Measurements from ENCODE around the gene RPS4Y2.

Gene RPS4Y2

DNA sequence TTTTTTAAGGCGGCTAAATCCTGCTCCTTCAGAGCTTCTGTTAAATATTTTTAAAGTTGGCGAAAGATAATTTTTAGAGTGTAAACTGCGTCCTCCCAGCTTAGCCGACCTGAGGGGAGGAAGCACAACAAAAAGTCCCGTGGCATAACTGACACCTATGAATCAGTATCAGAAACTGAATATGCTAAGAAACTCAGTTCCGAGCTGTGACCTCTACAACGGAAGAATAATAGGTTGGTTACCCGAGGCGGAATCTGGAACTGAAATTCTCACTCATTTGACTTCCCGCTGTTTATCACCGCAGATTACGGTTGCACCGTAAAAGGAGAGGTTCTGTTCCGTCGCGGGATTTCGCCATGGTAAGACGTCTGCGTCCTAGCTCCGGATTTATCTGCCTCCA, at the start of gene RPS4Y2:
Gene RPS4Y2, plus strand, starts transcription at position 301 of the 400 bp plus-strand sequence. Its CDS starts 56 bp downstream, at position 357.
- DNase-seq (ENCODE audit: low read depth in 2 of 2) = no peak

DNA sequence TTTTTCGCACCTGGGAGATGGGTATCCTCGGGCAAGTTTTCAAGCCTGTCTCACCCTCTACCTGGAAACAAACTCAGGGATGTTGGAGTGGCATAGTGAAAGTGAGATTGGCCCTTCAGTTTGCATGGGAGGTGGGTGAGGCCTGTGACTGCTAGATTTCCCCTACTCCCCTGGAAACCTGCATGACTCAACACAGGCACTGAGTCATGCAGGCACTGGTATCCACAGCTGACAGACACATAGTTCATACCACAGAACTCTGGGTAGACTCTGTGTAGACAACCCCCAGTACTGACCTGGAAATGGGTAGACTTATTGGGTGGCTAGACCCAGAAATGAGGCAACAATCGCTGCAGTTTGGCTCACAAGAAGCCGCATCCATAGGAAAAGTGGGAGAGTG, 41.5 kb upstream of the RPS4Y2 start:
- no peak for DNase-seq (ENCODE audit: low read depth in 2 of 2)

DNA sequence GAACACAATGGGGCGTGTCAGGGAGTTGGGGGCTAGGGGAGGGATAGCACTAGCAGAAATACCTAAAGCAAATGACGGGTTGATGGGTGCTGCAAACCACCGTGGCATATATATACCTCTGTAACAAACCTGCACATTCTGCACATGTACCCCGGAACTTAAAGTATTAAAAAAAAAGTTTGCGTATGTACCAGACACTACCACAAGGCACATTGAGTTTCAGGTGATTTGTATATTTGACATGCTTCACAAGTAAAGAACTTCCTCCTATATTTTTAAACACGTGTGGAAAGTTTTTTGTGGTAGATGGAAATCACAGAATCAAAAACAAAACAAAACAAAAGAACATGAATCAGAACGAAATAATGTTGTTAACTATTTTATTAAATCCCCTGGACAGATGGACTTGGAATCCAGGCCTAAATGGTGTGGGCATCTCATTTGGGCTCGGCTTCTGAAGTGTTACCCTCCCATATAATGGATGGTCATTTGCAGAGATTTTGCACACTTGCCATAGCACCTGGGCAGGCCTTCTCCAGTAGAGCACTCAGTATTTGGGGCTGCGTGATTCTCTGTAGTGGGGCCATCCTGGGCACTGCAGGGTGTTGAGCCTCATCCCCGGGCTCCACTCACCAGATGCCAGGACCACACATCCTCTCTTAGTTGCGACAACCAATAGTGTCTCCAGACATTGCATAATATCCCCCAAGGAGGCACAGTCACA, 29.6 kb upstream of the RPS4Y2 start:
- no peak for DNase-seq (ENCODE audit: low read depth in 2 of 2)

DNA sequence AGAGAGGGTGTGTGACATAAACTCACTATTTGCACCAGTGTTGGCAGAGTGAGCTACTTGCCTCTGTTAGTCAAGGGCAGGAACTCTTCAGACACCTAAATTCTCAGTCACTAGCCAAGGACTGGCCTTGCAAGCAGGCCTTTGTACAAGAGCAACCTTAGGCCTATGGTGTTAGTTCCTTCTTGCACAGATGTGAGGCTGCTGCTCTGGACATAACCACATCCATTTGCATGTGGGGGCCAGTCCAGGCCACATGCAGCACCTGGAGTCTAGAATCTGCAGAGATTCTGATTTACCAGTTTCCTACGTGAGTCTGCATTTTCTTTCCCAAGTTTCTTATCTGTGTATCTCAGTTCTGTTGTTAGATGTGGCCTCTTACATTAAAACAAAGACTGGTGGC, 20.7 kb upstream of the RPS4Y2 start:
- DNase-seq (ENCODE audit: low read depth in 2 of 2) = no peak

DNA sequence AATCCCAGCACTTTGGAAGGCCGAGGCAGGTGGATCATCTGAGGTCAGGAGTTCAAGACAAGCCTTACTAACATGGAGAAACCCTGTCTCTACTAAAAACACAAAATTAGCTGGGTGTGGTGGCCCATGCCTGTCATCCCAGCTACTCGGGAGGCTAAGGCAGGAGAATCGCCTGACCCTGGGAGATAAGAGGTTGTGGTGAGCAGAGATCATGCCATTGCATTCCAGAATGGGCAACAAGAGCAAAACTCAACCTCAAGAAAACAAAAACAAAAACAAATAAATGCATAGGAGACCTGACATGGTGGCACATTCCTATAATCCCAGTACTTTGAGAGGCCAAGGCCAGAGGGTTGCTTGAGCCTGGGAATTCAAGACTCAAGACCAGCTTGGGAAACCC, 16.1 kb upstream of the RPS4Y2 start:
- no peak for DNase-seq (ENCODE audit: low read depth in 2 of 2)

DNA sequence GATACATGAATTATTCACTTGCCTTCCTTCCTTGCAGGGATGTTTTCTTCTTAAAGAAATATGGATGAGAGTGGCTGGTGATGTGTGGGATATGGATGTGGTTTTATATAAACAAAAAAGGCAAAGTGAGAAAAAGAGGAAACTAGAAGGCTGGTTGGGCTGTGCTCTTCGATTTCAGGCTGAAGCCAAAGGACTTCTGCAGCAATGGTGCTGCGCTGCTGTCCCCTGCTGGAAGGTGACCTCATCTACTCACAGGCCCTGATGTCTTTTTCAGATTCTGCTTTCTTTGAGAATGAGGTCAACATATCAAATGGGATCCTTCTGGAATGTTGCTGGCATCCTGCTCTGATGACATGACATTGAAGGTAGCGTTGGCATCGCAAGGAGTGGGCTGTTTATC, 15.3 kb upstream of the RPS4Y2 start:
- DNase-seq (ENCODE audit: low read depth in 2 of 2) = no peak

DNA sequence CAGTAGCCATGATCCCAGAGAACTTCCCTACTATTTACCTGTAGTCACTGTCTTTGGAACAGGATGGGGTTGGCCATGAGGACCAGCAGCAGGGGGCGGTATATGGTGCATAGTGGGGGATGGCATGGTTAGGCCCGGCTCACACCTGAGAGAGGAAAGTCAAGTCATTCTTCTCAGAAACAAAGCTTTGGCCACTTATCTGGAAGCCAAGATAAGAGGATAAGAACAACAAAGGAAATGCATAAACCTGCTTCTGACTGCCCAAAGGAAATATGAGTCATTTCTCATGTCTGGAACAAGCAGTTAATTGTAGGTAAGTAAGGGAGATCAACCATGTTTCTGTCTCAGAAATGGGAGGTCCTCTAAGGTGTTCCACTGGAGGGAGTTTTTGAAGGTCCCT, 10.8 kb upstream of the RPS4Y2 start:
- DNase-seq (ENCODE audit: low read depth in 2 of 2) = no peak

DNA sequence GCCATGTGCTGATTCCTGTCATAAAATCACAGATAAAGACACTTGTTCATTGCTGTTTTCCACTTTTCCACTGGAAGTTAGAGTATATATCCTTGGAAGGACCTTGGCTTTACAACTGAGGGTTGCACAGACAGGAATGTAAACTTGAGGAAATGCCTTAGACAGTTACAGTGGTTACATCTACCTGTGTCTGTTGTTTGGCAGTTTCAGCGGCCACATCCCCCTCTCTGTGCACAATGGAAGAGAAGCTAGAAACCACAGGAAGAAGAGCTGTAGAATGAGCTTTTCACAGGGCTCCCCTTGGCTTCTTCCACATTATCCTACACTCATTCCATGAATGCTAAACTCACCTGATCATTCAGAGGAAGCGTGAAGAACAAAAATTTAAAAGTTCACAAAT, 9.0 kb upstream of the RPS4Y2 start:
- DNase-seq (ENCODE audit: low read depth in 2 of 2) = no peak

DNA sequence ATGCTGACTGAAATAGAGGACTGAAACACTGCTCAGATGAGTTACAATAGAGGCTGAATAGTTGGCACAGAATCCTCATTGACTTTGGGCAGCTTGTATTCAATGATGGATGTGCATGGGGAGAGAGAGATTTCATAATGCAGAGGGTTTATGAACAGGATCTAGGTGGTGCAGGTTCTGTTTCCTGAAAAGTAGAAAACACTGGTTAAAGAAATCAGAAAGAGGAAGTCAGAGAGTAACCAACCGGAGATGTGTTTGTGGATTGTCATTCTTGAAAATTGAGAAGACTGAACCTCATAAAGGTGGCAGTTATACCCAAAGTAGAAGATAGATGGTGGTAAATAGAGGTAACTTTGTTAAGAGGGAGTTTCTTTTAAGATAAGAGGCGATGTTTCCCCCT, 8.0 kb downstream of the RPS4Y2 start:
- DNase-seq (ENCODE audit: low read depth in 2 of 2) = no peak

DNA sequence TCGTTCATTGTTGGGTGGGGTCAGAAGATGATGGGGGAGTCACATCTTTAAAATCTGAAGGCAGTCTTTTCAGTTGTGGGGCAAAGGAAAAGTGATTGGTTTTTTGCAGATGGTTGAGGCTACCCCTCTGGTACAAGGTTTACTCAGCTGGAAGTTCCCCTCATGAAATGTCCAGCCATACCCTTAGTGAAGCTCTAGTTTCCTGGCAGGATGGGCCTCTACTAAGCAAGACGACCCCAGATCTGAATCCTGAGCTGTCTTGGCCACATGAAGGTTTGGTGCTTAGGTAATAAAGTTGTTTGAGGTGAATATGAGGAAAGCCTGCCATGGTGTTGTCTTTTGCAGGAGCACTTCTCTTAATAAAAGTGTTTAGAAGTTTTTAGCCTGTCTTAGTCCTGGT, 9.2 kb downstream of the RPS4Y2 start:
- no peak for DNase-seq (ENCODE audit: low read depth in 2 of 2)

DNA sequence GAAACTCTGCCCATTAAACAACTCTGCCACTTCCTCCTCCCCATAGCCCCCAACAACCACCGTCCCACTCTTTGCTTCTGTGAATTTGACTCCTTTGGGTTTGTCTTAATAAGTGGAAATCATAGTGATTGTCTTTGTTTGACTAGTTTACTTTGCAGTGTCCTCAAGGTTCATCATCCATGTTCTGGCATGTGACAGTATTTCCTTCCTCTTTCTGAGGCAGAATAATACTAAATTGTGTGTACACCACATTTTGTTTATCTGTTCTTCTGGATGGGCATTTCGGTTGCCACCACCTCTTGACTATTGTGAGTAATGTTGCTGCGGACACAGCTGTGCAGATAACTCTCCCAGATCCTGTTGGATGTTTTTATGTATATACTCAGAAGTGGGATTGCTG, 14.8 kb downstream of the RPS4Y2 start:
- no peak for DNase-seq (ENCODE audit: low read depth in 2 of 2)

DNA sequence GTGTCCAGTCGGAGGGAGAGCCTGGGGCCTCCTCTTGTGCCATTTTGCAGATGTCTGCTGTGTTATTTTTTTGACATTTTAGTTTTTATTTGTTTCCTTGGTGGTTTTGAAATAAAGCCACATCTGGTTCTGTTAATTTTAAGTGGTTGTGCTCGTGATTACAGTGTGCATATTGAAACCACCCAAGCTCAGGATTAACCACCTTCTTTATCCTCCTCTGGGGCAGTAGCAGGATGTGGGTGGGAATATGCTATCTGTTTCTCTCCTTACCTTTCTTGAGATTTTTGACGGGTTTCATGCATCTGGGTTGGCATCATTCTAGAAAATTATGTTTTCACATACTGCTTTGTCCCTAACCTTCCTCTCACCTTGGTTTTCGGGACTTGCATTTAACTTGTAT, 20.2 kb downstream of the RPS4Y2 start:
- no peak for DNase-seq (ENCODE audit: low read depth in 2 of 2)

DNA sequence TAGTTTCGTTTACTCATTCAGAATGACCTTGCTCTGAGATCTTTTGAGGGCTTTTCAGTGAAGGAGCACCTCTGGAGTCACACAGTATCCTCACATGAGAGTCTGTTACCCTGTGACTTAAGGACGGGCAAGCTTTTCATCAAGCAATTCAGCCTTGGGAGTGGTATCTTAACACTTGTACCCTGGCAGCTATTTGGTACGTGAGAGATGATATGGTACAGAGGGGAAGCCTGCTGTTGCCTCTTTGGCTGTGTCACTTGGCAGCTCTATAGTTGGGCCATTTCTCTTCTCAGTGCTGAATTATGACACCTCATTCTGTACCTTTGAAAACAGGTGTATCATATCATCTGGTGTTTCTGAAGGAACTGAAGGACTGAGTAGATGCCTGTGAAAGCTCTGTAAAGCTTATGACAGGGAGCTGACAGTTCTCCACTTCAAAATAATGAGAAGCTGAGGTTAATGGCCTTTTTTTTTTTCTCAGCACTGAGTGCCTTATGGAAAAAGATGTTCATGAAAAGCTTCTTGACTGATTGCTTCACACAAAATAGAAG, 24.3 kb downstream of the RPS4Y2 start:
- DNase-seq (ENCODE audit: low read depth in 2 of 2) = no peak

DNA sequence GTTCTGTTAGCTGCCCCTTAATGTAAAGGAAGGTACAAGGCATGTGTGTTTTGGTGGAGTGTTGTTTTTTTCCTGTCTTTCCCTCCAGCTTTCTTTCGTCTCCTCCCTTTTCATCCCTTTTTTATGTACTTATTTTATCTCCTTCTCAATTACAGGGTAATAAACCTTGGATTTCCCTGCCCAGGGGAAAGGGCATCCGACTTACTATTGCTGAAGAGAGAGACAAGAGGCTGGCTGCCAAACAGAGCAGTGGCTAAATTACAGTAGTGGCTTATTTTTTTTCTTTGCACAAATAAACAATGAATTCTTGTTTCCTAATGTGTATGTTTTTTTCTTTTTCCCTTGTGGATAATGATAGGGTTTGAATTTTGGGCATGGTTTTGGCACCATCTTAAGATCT, 24.9 kb downstream of the RPS4Y2 start:
- no peak for DNase-seq (ENCODE audit: low read depth in 2 of 2)

DNA sequence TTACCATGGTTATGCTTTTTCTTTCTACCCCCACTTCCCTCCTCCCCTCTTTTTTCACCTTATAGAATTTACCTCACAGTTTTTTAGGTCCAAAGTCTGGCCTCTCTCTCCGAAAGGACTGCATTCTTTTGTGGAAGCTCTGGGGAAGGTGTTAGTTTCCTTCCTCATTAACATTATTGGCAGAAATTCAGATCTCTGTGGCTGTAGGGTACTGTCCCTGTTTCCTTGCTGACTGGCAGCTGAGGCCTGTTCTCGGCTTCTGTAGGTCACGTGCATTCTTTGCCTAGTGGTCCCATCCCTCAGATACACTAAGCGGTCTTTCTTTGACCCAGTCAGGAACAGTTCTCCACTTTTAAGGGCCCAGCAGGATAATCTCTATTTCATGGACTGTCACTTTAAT, 25.5 kb downstream of the RPS4Y2 start:
- no peak for DNase-seq (ENCODE audit: low read depth in 2 of 2)

DNA sequence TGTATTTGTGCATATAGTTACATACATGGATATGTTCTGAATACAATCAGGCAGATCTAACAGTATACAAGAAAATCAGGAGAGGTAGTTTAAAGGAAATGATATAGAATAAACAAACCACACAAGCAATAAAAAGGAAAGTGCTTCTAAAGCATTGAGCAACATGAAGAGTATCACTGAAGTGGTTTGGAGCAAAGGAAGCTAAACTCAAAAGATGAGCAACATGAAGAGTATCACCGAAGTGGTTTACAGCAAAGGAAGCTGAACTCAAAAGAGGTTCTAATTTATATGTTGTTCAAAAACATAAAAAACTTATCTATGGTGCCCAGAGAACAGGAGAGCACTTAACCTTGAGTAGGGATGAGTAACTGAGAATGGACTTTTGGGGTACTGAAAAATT, 29.1 kb downstream of the RPS4Y2 start:
- no peak for DNase-seq (ENCODE audit: low read depth in 2 of 2)

DNA sequence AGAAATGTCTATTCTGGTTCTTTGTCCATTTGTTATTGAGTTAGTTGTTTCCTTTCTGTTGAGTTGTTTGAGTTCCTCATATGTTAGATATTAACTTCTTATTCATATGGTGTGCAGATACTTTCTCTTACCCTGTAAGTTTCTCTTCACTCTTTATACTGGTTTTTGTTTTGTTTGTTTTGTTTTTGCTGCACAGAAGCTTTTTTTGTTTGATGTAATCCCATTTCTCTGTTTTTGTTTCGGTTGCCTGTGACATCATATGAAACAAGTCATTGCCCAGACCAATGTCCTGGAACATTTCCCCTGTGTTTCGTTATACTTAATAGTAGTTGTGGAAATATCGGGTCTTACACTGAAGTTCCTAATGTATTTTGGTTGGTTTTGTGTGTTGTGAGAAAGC, 31.2 kb downstream of the RPS4Y2 start:
- DNase-seq (ENCODE audit: low read depth in 2 of 2) = no peak

DNA sequence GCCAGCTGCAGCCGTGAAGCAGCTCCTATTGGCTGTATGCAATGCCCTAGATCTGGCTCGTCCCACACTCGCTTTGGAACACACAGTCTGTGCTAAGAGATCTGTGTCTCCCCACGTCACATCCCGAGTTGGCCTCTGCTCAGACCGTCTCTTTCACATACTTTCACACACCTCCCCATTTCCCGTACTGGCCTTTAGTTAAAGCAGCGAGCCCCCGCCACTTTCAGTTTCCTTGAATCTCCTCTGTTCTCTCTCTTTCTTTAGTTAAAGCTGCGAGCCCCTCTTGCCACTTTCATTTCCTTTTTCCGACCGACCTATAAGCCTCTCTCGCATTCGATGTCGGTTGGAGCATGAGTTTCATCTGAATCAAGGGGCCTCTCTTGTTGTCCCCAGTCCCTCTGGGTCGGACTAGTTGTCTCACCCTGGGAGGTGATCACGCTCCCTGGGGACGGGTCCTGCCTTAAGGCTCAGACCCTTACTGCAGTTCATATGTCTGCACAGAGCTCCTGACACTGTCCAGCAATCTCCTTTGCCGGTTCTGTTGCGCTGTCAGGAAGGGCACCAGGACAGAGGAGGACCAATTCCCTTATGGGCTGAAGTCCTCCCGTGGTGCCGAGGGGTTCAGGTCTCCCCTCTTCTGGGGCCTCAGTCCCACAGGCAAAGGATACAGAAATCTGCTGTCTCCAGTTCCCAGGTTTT, 42.6 kb downstream of the RPS4Y2 start:
- DNase-seq (ENCODE audit: low read depth in 2 of 2) = no peak

DNA sequence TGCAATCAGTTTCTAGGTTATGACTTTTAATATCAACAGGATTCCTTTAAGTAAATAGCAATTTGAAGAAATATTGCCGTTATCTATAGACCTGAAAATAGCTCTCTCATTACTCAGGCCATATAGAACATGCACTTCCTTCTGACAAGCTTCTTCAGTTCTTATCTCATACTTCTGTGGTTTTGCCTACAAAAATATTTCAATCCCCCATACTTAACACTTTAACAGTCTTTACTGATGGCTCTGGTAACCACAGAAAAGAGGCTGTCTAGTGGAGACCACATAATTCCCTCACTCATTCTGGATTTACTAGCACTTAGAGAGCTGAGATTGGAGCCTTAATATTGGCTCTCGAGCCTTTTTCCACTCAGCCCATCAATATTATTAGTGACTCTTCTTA, 46.8 kb downstream of the RPS4Y2 start:
- DNase-seq (ENCODE audit: low read depth in 2 of 2) = no peak

DNA sequence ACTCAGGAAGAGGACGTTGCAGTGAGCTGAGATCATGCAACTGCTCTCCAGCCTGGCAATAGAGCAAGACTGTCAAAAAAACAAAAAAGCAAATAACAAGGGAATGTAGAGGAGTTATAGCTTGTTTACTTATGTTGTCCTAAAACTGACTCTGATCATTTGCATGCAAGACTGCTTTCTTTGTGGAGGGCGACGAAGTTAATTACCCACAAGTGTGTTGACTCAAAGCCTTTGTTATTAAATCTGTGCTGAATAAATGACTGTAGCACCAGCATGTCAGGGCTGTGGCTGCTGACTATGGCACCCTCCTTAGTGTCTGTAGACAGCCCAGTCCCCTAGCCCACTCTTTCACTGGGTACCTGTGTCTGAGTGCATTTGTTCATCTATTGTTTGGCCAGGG, 50.3 kb downstream of the RPS4Y2 start:
- no peak for DNase-seq (ENCODE audit: low read depth in 2 of 2)

DNA sequence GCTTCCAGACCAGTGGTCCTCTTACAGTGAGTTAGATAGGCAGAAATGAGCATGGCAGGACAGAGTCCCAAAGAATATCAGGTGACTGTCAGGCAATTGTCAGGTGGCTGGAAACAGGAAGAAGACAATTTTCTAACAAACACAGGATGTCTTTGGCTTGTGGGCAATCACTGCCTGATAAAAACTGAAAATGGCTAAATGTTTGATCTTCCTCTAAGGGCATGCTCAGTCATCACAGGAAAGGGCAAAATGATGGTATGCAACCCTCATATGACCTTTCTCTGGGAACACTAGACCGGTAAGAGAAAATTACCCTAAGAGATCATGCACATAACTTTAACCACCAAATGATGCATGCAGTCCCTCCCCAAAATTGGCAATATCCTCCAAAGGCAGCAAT, 57.6 kb downstream of the RPS4Y2 start:
- DNase-seq (ENCODE audit: low read depth in 2 of 2) = no peak

DNA sequence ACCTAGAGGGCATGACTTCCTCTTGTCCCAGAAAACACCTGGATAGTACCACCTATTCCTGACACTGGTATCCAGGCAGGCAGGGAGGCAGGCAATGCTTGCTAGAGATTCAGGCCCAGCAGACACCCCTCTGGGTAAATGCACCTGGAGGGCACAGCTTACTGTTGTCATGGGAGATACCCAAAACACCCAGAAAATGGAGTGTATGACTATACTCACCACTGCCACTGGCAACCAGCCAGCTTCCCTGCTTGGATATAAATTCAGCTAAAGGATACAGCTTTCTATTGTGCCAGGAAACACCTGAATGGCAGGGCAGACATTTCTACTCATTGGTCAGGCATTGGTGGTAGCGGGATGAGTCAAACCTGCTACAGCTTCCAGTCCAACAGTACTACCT, 58.9 kb downstream of the RPS4Y2 start:
- DNase-seq (ENCODE audit: low read depth in 2 of 2) = no peak

DNA sequence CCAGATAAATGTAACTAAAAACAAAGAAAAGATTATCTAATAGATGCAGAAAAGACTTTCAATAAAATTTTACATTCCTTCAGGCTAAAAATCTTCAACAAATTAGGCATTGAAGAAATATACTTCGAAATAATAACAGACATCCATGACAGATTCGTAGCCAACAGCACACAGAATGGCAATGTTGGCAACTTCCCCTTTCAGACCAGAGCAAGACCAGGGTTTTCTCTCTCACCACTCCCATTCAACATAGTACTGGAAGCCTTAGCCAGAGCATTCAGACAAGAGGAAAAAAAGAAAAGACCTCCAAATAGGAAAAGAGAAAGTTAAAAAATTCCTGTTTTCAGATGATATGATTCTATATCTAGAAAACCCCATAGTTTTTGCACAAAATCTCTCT, 61.2 kb downstream of the RPS4Y2 start:
- DNase-seq (ENCODE audit: low read depth in 2 of 2) = no peak
